GM21529 (cell line): ENCODE data around the gene PIGQ.

Source experiments
- ATAC-seq: cut with Tn5 transposase; IDR thresholded peaks from one replicate; pipeline ENCODE4 v1.9.1; 2021; ENCODE audit not compliant: unreplicated experiment

The PIGQ gene

GRCh38 chr16:598823-599739 is 29.3 kb downstream of the PIGQ start:
- ATAC-seq: no peak

- no peak for ATAC-seq
These were observed 31.0 kb downstream of the PIGQ start for GRCh38 chr16:600781-601180.

GRCh38 chr16:603933-604332 is 34.2 kb downstream of the PIGQ start:
- no peak for ATAC-seq

- ATAC-seq: no peak
These were observed 37.0 kb downstream of the PIGQ start for GRCh38 chr16:606656-607307.

GRCh38 chr16:608019-608418 is 38.3 kb downstream of the PIGQ start:
- ATAC-seq: no peak

GRCh38 chr16:609316-609715 is 39.5 kb downstream of the PIGQ start:
- ATAC-seq: no peak

GRCh38 chr16:609984-610383 is 40.2 kb downstream of the PIGQ start:
- ATAC-seq: no peak

GRCh38 chr16:610513-611381 is 41.0 kb downstream of the PIGQ start:
- ATAC-seq: no peak

- ATAC-seq: no peak
These were observed 45.4 kb downstream of the PIGQ start for GRCh38 chr16:615122-615521.

GRCh38 chr16:616733-617586 is 47.2 kb downstream of the PIGQ start:
- ATAC-seq: no peak

- no peak for ATAC-seq
These were observed 48.1 kb downstream of the PIGQ start for GRCh38 chr16:617855-618254.

- no peak for ATAC-seq
These were observed 49.8 kb downstream of the PIGQ start for GRCh38 chr16:619476-620100.

GRCh38 chr16:620700-621525 is 51.1 kb downstream of the PIGQ start:
- no peak for ATAC-seq

- no peak for ATAC-seq
These were observed 51.8 kb downstream of the PIGQ start for GRCh38 chr16:621526-622105.

- no peak for ATAC-seq
These were observed 53.1 kb downstream of the PIGQ start for GRCh38 chr16:622920-623280.

GRCh38 chr16:624526-625070 is 54.8 kb downstream of the PIGQ start:
- ATAC-seq: no peak

- no peak for ATAC-seq
These were observed 55.6 kb downstream of the PIGQ start for GRCh38 chr16:625117-625976.
